Measurements from ENCODE around the gene GASK1A.

Gene GASK1A

GRCh38 chr3:43034911-43035310 lies 55.8 kb downstream of the GASK1A start:
- H3K79me2 ChIP-seq (ENCODE audit: insufficient read depth, low read length): no peaks in the 10 kb centered on the region

GRCh38 chr3:43035801-43036365 lies 56.8 kb downstream of the GASK1A start:
- peak; percentile 27; the same call in 1 of the 3 replicates for ATAC-seq (ENCODE audit: insufficient read depth, low read depth)
- no peaks in the 10 kb centered on the region for H3K27me3 ChIP-seq (ENCODE audit: insufficient read depth, low read length, poor library complexity)
- H3K36me3 ChIP-seq (ENCODE audit: insufficient read depth, low read length): no peaks in the 10 kb centered on the region
- DNase-seq: no peak
- no peak overlapping the region for H3K4me3 ChIP-seq (ENCODE audit: low read depth in 1 of 2, low read length in 2 of 2)
- H3K4me2 ChIP-seq (ENCODE audit: insufficient read depth, low read length): no peak overlapping the region
- H3K9me3 ChIP-seq (ENCODE audit: insufficient read depth, low read length, severe bottlenecking): no peaks in the 10 kb centered on the region
- no peaks in the 10 kb centered on the region for H3K79me2 ChIP-seq (ENCODE audit: insufficient read depth, low read length)
- TF ChIP-seq EZH2 (IDR thresholded peaks at IDR 0.05; ENCODE audit: borderline replicate concordance, low read depth, low read length, severe bottlenecking) (no peak), CTCF (IDR thresholded peaks at IDR 0.05; ENCODE audit: borderline replicate concordance, extremely low read depth, low read length, poor library complexity, severe bottlenecking) (no peak)
- H4K20me1 ChIP-seq (ENCODE audit: insufficient read depth, low read length): no peaks in the 10 kb centered on the region
- no peak overlapping the region for H2AFZ ChIP-seq (ENCODE audit: low read depth, low read length)
- H3K9ac ChIP-seq (ENCODE audit: low read depth, low read length): no peak overlapping the region
- no peak overlapping the region for H3K27ac ChIP-seq (ENCODE audit: low read length)
- no peaks in the 10 kb centered on the region for H3K4me1 ChIP-seq (ENCODE audit: insufficient read depth, low read length)

More at GRCh38 chr3:43034911-43035310, 55.8 kb downstream of the GASK1A start:
- Histone ChIP-seq H3K36me3 (ENCODE audit: insufficient read depth, low read length) (no peaks in the 10 kb centered on the region), H3K9ac (ENCODE audit: low read depth, low read length) (no peak overlapping the region), H4K20me1 (ENCODE audit: insufficient read depth, low read length) (no peaks in the 10 kb centered on the region), H3K4me3 (ENCODE audit: low read depth in 1 of 2, low read length in 2 of 2) (no peak overlapping the region), H3K4me1 (ENCODE audit: insufficient read depth, low read length) (no peaks in the 10 kb centered on the region), H3K27ac (ENCODE audit: low read length) (no peak overlapping the region), H2AFZ (ENCODE audit: low read depth, low read length) (no peak overlapping the region), H3K9me3 (ENCODE audit: insufficient read depth, low read length, severe bottlenecking) (no peaks in the 10 kb centered on the region), H3K4me2 (ENCODE audit: insufficient read depth, low read length) (no peak overlapping the region), H3K27me3 (ENCODE audit: insufficient read depth, low read length, poor library complexity) (no peaks in the 10 kb centered on the region)
- DNase-seq (no peak), ATAC-seq (ENCODE audit: insufficient read depth, low read depth) (no peak)
- no peak for TF ChIP-seq CTCF (IDR thresholded peaks at IDR 0.05; ENCODE audit: borderline replicate concordance, extremely low read depth, low read length, poor library complexity, severe bottlenecking)
- no peak for TF ChIP-seq EZH2 (IDR thresholded peaks at IDR 0.05; ENCODE audit: borderline replicate concordance, low read depth, low read length, severe bottlenecking)

GRCh38 chr3:43036621-43037423 lies 57.7 kb downstream of the GASK1A start:
- Histone ChIP-seq H2AFZ (ENCODE audit: low read depth, low read length) (no peak overlapping the region), H3K4me1 (ENCODE audit: insufficient read depth, low read length) (no peaks in the 10 kb centered on the region), H3K79me2 (ENCODE audit: insufficient read depth, low read length) (no peaks in the 10 kb centered on the region), H3K36me3 (ENCODE audit: insufficient read depth, low read length) (no peaks in the 10 kb centered on the region), H3K9ac (ENCODE audit: low read depth, low read length) (no peak overlapping the region), H3K9me3 (ENCODE audit: insufficient read depth, low read length, severe bottlenecking) (no peaks in the 10 kb centered on the region), H3K27me3 (ENCODE audit: insufficient read depth, low read length, poor library complexity) (no peaks in the 10 kb centered on the region), H3K27ac (ENCODE audit: low read length) (no peak overlapping the region), H3K4me2 (ENCODE audit: insufficient read depth, low read length) (no peak overlapping the region), H4K20me1 (ENCODE audit: insufficient read depth, low read length) (no peaks in the 10 kb centered on the region), H3K4me3 (ENCODE audit: low read depth in 1 of 2, low read length in 2 of 2) (no peak overlapping the region)
- DNase-seq (no peak), ATAC-seq (ENCODE audit: insufficient read depth, low read depth) (no peak)
- TF ChIP-seq EZH2 (IDR thresholded peaks at IDR 0.05; ENCODE audit: borderline replicate concordance, low read depth, low read length, severe bottlenecking): no peak
- TF ChIP-seq CTCF (IDR thresholded peaks at IDR 0.05; ENCODE audit: borderline replicate concordance, extremely low read depth, low read length, poor library complexity, severe bottlenecking): no peak
